ENCODE results near the gene KIF3A.

DNA sequence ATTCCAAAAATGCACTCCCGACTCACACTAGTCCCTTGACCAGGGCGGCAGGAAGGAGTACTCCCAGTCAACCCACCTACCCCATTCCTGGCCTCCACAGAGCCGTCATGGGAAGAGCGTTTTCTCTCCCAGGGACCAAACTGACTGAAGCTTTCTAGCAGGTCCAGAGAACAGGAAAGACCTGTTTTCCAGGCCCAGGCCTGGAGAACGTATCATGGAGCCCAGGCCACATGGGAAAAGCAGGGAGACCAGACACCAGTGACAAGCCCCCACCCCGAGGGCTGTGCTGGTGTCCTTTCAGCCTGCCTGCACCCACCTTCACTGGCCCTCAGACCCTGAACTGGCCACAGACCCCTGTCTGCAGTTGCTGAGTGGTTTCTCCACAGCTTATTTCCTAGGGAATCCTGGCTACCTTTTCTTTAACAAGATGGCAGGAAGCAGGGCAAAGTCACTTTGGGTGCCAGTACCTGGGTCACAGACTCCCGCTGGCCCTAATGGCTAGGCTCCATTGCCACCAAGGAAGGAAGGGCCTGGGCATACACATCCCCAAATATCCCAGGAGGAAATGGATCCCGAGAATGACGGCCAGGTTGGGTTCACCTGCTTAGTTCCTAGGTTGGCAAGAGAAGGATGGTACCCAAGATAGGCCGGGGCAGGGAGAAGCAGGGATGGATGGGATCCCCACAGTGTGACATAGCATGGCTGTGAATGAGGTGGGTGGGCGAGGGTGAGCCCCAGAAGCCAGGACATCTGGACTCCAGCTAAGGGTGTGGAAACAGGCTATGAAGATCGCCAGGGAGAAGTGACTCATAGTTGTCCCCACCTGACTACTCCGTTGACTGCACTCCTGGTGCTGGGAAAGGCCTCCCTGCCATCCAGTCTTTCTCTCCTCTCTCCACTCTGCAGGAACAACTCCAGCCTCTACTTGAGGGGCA lies 22.0 kb upstream of the KIF3A start:
- TF ChIP-seq POLR2A (IDR thresholded peaks at IDR 0.05) (no peak), POLR2AphosphoS5 (IDR thresholded peaks at IDR 0.05) (no peak)
- TF ChIP-seq, protein P1, sequence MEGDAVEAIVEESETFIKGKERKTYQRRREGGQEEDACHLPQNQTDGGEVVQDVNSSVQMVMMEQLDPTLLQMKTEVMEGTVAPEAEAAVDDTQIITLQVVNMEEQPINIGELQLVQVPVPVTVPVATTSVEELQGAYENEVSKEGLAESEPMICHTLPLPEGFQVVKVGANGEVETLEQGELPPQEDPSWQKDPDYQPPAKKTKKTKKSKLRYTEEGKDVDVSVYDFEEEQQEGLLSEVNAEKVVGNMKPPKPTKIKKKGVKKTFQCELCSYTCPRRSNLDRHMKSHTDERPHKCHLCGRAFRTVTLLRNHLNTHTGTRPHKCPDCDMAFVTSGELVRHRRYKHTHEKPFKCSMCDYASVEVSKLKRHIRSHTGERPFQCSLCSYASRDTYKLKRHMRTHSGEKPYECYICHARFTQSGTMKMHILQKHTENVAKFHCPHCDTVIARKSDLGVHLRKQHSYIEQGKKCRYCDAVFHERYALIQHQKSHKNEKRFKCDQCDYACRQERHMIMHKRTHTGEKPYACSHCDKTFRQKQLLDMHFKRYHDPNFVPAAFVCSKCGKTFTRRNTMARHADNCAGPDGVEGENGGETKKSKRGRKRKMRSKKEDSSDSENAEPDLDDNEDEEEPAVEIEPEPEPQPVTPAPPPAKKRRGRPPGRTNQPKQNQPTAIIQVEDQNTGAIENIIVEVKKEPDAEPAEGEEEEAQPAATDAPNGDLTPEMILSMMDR (IDR thresholded peaks at IDR 0.05): no peak
